Body of pancreas (tissue), 4 donors: ENCODE data around the gene RBL2.

Experiments
- CTCF ChIP-seq, 7 experiments: fragments of 450-650 bp in 4 of 7; fragments of 200-600 bp in 3 of 7; sonication (generic) in 3 of 7; IDR thresholded peaks; one replicate each; pipeline ENCODE4 v1.5.1; 2016 to 2019; ENCODE audit warnings: antibody characterized with exemption in 7 of 7
- POLR2A ChIP-seq, 3 donors: fragments of 450-650 bp; IDR thresholded peaks; one replicate each; pipeline ENCODE4 v1.6.1; 2016; ENCODE audit warnings: antibody characterized with exemption in 3 of 3, mild to moderate bottlenecking in 2 of 3

GRCh38 chr16:53492503-53492902, 58.2 kb downstream of the RBL2 start:
- TF ChIP-seq CTCF (IDR thresholded peaks at IDR 0.05) (no peak), POLR2A (IDR thresholded peaks at IDR 0.05) (no peak)
